ENCODE results near the gene RDX.
"Not testable (repeated sequence)": the region's sequence is repeated elsewhere in the genome, so short reads cannot be mapped to it uniquely, and the experiment has no call there.

The RDX gene

GRCh38 chr11:110200241-110200640 lies 96.2 kb downstream of the RDX start:
- TF ChIP-seq CTCF (IDR thresholded peaks at IDR 0.05): no peak
- Histone ChIP-seq H3K27ac (no peak overlapping the region), H3K4me3 (no peak overlapping the region)
- DNase-seq (ENCODE audit: low spot score): no peak

- no peak for DNase-seq (ENCODE audit: low spot score)
- no peak overlapping the region for H3K27ac ChIP-seq
- TF ChIP-seq CTCF (IDR thresholded peaks at IDR 0.05): no peak
- H3K4me3 ChIP-seq: no peak overlapping the region
Measured at GRCh38 chr11:110199184-110199981, 97.0 kb downstream of the RDX start.

GRCh38 chr11:110198031-110198729 lies 98.2 kb downstream of the RDX start:
- TF ChIP-seq CTCF (IDR thresholded peaks at IDR 0.05): no peak
- no peak overlapping the region for H3K4me3 ChIP-seq
- DNase-seq (ENCODE audit: low spot score): no peak
- no peak overlapping the region for H3K27ac ChIP-seq

- no peak for TF ChIP-seq CTCF (IDR thresholded peaks at IDR 0.05)
- Histone ChIP-seq H3K27ac (no peak overlapping the region), H3K4me3 (no peak overlapping the region)
- DNase-seq (ENCODE audit: low spot score): no peak
Measured at GRCh38 chr11:110196884-110197420, 99.5 kb downstream of the RDX start.

DNA sequence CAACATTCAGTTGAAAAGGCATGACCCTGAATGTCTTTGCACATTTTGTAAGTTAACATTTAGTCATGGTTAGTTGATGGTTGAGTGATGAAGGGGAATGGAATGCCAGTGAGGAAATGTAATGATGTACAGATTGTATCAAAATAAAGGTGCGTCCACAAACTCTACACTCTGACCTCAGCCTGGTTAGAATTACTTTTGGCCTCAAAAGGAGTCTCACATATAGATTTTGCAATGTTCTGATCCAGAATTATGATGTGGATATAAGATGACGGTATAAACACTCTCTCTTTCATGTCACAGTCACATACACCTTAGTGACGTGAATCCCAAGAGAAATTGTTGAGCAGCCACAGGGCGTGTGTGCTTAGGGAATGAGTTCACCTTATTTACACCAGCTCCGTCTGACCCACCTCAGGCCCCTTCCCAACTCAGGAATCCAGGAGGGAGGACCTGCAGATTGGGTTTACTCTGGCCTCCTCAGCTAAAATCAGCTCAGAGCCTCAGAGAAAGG lies 100.1 kb downstream of the RDX start:
- TF ChIP-seq CTCF (IDR thresholded peaks at IDR 0.05): no peak
- DNase-seq (ENCODE audit: low spot score): no peak
- Histone ChIP-seq H3K4me3 (no peak overlapping the region), H3K27ac (no peak overlapping the region)

GRCh38 chr11:110194211-110194766 lies 102.1 kb downstream of the RDX start:
- H3K27ac ChIP-seq; H3K4me3 ChIP-seq; DNase-seq (ENCODE audit: low spot score): not testable (repeated sequence)

DNA sequence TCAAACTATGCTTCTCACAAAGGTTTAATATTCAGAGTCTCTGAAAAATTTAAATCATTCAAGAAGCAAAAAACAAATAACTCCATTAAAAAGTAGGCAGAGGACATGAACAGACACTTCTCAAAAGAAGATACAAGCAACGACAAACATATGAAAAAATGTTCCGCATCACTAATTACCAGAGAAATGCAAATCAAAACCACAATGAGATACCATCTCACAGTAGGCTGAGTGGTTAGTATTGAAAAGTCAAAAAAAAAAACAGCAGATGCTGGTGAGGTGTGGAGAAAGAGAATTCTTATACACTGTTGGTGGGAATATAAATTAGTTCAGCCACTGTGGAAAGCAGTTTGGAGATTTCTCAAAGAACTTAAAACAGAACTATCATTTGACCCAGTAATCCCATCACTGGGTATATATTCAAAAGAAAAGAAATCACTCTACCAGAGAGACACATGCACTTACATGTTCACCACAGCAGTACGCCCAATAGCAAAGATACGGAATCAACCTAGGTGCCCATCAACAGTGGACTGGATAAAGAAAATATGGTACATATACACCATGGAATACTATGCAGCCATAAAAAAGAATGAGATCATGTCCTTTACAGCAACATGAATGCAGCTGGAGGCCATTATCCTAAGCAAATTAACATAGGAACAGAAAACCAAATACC lies 103.7 kb downstream of the RDX start:
- H3K4me3 ChIP-seq; H3K27ac ChIP-seq; DNase-seq (ENCODE audit: low spot score): not testable (repeated sequence)
